OCI-LY1 (cell line): ENCODE measurements around the gene KRT35.

Experiments used
- EZH2 ChIP-seq: fragments of 200-600 bp; sonication (generic), shearing (Covaris generic); IDR thresholded peaks from 2 replicates; pipeline ENCODE4 v1.8.0; 2017; ENCODE audit warnings: borderline replicate concordance, mixed run types, mild to moderate bottlenecking, antibody characterized with exemption, low read length, moderate library complexity, mixed read lengths
- TF ChIP-seq, protein P1 (sequence below): fragments of 200-600 bp; sonication (generic), shearing (Covaris generic); IDR thresholded peaks from 2 replicates; pipeline ENCODE4 v1.5.1; 2017; ENCODE audit warnings: mild to moderate bottlenecking, antibody characterized with exemption, low read length, moderate library complexity, mixed read lengths

DNA sequence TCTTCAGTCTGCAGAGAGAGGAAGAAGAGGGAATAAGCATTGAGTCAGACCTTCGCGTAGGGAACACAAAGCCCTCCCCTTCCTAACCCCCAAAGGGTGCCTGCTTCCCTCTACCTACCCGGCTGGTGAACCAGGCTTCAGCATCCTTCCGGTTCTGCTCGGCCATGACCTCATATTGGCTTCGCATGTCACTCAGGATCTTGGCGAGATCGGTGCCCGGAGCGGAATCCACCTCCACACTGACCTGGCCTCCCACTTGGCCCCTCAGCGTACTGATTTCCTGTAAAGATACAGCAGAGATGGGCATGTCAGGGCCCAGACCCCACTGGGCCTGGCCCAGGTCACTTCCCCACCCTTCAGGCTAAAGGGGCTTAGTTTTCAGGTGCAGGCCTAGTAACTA lies 43.3 kb upstream of the KRT35 start:
- TF ChIP-seq, protein P1, sequence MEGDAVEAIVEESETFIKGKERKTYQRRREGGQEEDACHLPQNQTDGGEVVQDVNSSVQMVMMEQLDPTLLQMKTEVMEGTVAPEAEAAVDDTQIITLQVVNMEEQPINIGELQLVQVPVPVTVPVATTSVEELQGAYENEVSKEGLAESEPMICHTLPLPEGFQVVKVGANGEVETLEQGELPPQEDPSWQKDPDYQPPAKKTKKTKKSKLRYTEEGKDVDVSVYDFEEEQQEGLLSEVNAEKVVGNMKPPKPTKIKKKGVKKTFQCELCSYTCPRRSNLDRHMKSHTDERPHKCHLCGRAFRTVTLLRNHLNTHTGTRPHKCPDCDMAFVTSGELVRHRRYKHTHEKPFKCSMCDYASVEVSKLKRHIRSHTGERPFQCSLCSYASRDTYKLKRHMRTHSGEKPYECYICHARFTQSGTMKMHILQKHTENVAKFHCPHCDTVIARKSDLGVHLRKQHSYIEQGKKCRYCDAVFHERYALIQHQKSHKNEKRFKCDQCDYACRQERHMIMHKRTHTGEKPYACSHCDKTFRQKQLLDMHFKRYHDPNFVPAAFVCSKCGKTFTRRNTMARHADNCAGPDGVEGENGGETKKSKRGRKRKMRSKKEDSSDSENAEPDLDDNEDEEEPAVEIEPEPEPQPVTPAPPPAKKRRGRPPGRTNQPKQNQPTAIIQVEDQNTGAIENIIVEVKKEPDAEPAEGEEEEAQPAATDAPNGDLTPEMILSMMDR = no peak
- TF ChIP-seq EZH2 = no peak
